ENCODE results near the gene SEC14L5. TPM values are rescaled to one million over a fixed set of nuclear protein-coding genes. Genes with fewer than 3 reads are reported as not detected.

The SEC14L5 gene
- total and polyA plus RNA-seq, 9 donors: 0.11 to 1.5 (median 0.38) TPM

DNA sequence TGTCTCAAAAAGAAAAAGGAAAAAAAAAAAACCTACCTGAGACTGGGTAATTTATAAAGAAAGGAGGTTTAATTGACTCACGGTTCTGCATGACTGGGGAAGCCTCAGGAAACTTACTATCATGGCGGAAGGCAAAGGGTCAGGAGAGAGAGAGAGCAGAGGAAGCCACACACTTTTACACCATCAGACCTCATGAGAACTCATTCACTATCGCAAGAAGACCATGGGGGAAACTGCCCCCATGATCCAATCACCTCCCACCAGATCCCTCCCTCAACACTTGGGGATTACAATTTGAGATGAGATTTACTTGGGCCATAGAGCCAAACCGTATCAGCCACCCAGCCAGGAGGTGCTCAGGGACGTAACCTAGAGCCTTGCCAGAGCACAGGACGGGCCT is 54.8 kb downstream of the SEC14L5 start:
- Histone ChIP-seq H3K4me1 (ENCODE audit: insufficient read depth) (peaks cover 1% of the 10 kb centered on the region), H3K36me3 (no peaks in the 10 kb centered on the region), H3K27ac (no peak overlapping the region), H3K4me3 (no peak overlapping the region), H3K9me3 (no peaks in the 10 kb centered on the region), H3K27me3 (no peaks in the 10 kb centered on the region)
- 74 to 80% (median 78%) methylated on average over 6 of the region's 6 CpGs for WGBS, 3 donors
- no peak for DNase-seq
- TF ChIP-seq, protein P1, sequence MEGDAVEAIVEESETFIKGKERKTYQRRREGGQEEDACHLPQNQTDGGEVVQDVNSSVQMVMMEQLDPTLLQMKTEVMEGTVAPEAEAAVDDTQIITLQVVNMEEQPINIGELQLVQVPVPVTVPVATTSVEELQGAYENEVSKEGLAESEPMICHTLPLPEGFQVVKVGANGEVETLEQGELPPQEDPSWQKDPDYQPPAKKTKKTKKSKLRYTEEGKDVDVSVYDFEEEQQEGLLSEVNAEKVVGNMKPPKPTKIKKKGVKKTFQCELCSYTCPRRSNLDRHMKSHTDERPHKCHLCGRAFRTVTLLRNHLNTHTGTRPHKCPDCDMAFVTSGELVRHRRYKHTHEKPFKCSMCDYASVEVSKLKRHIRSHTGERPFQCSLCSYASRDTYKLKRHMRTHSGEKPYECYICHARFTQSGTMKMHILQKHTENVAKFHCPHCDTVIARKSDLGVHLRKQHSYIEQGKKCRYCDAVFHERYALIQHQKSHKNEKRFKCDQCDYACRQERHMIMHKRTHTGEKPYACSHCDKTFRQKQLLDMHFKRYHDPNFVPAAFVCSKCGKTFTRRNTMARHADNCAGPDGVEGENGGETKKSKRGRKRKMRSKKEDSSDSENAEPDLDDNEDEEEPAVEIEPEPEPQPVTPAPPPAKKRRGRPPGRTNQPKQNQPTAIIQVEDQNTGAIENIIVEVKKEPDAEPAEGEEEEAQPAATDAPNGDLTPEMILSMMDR (IDR thresholded peaks at IDR 0.05): no peak
- TF ChIP-seq POLR2A (IDR thresholded peaks at IDR 0.05): no peak
- TF ChIP-seq EP300 (IDR thresholded peaks at IDR 0.05): no peak
- intact Hi-C loops (cut with DNase I): no loop called here

DNA sequence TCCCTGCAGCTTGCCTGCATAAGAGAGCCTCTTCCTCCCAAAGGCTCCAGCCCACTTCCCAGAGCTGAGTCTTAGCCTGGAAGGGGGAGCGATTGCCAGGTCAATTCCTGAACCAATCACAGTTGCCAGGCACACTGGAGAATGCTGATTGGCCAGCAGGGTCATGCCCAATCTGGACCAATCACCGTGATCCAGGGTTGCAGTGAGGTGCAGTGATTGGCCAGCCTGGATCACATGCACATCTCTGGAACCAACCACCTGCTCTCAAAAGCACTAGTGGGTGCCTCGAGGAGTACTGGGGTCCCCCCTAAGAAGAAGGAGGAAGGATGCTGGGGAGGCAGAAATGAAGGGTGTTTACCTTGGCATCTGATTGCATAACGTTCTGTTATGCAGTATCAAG is 57.2 kb downstream of the SEC14L5 start:
- intact Hi-C loops (cut with DNase I): no loop called here
- peaks cover 5% of the 10 kb centered on the region for H3K4me1 ChIP-seq (ENCODE audit: insufficient read depth)
- H3K27me3 ChIP-seq: no peaks in the 10 kb centered on the region
- H3K36me3 ChIP-seq: no peaks in the 10 kb centered on the region
- 54 to 67% (median 60%) methylated on average over 4 of the region's 4 CpGs for WGBS, 3 donors
- no peak overlapping the region for H3K4me3 ChIP-seq
- no peak for TF ChIP-seq POLR2A (IDR thresholded peaks at IDR 0.05)
- TF ChIP-seq, protein P1 (IDR thresholded peaks at IDR 0.05): no peak
- TF ChIP-seq EP300 (IDR thresholded peaks at IDR 0.05): no peak
- H3K9me3 ChIP-seq: no peaks in the 10 kb centered on the region
- DNase-seq: no peak
- H3K27ac ChIP-seq: no peak overlapping the region

DNA sequence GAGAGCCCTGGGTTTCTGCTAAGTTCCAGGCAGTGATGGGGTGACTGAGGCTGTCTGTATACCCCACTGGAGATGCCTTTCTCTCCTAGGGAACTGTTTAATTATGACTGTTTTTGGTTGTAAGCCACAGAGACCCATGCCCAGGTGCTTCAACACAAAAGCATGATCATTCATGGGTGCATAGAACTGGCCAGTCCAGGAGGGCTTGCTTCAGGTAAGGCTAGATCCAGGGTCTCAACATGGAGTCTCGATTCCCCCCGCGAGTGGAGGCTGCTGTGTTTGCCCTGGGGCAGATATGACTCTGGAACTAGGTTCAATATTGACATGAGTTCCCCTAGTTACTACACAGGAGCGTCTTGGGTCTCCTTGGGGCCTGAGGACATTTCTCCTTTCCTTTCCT is 57.8 kb downstream of the SEC14L5 start:
- Histone ChIP-seq H3K4me1 (ENCODE audit: insufficient read depth) (peaks cover 5% of the 10 kb centered on the region), H3K27me3 (no peaks in the 10 kb centered on the region), H3K27ac (no peak overlapping the region), H3K36me3 (no peaks in the 10 kb centered on the region), H3K4me3 (no peak overlapping the region), H3K9me3 (no peaks in the 10 kb centered on the region)
- intact Hi-C loops (cut with DNase I): no loop called here
- 92 to 96% (median 95%) methylated on average over 4 of the region's 4 CpGs for WGBS, 3 donors
- no peak for DNase-seq
- TF ChIP-seq POLR2A (IDR thresholded peaks at IDR 0.05): no peak
- TF ChIP-seq EP300 (IDR thresholded peaks at IDR 0.05): no peak
- TF ChIP-seq, protein P1 (IDR thresholded peaks at IDR 0.05): no peak

DNA sequence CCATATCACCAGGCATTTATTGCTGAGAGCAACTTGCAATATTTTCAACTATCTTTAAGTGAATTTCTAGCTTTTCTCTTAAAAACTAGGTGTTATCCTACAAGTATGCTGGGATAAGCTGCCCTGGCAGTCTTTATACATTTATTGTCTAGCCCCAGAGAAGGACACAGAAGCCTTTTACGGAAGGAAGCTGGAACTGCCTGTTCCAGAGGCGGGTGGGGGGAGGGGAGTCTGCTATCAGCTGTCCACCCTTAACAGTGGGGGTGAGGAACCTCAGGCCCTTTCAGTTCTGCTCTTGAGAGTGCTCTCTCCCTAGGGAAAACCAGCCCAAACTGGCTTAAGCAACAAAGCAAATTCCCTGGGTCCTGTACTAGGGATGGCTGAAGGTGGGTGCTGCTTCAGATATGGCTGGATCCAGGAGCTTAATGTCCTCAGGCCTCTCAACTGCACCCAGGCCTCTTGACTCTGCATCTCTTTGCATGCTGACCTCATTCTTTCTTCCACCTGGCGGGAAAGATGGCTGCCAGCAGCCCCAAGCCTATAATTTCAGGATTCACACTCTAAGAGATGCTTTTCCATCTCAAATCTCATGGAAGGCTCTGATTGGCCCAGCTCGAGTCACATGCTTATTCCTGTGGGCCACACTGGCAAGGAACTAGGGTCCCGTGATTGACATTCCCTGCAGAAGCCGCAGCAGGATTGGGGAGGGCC is 59.0 kb downstream of the SEC14L5 start:
- Histone ChIP-seq H3K4me3 (no peak overlapping the region), H3K27ac (no peak overlapping the region), H3K4me1 (ENCODE audit: insufficient read depth) (peaks cover 5% of the 10 kb centered on the region), H3K9me3 (no peaks in the 10 kb centered on the region), H3K27me3 (no peaks in the 10 kb centered on the region), H3K36me3 (no peaks in the 10 kb centered on the region)
- intact Hi-C loops (cut with DNase I): no loop called here
- TF ChIP-seq, protein P1 (IDR thresholded peaks at IDR 0.05): no peak
- TF ChIP-seq POLR2A (IDR thresholded peaks at IDR 0.05): no peak
- WGBS, 3 donors: 72 to 84% (median 76%) methylated on average over 6 of the region's 6 CpGs
- DNase-seq: no peak

Data from ovary (tissue), 9 donors.